Stromal cell of bone marrow (primary cell): Measurements from ENCODE around the gene SSH2.
"Not testable (repeated sequence)": the region's sequence is repeated elsewhere in the genome, so short reads cannot be mapped to it uniquely, and the experiment has no call there.

Experiments
- DNase-seq: peaks from one replicate; pipeline ENCODE4 v3.0.0-alpha.2; 2012; ENCODE audit warnings: low read depth

The SSH2 gene

DNA sequence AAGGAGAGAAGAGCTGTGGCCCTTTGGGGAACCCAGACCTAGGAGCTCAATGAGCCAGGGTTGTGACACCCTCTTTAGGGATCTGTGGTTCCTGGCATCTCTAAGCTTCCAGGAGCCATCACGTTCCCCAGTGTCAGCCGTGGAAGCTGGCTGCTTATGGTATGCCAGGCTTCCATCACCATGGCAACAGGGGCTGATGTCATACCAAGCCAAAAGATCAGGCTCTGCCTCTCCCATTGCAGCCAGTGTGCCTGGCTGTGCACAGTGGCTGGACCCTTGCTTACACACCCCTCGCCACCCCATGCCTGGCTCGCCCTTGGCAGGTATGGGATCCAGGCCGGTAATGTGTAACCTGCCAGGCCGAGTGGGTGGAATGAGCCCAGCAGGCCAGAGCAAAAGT is 91.1 kb downstream of the SSH2 start:
- no peak for DNase-seq

DNA sequence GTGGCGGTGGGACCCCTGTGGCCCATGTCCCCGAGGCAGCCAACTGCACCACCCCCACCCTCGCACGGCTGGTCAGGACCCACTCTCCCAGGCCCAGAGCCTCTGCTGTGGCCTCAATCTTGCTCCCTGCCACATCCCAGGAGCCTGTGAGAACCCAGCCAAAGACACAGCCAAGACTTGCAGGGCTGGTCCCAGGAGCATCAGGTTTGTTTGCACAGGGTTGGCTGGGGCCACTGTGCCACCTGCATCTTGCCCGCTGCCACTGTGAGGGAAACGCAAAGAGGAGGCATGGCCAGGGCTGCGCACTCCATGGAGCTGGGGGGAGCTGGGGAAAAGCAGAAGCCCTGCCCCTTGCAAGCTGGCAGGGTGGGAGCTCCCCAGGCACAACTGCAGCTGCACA is 92.5 kb downstream of the SSH2 start:
- no peak for DNase-seq

DNA sequence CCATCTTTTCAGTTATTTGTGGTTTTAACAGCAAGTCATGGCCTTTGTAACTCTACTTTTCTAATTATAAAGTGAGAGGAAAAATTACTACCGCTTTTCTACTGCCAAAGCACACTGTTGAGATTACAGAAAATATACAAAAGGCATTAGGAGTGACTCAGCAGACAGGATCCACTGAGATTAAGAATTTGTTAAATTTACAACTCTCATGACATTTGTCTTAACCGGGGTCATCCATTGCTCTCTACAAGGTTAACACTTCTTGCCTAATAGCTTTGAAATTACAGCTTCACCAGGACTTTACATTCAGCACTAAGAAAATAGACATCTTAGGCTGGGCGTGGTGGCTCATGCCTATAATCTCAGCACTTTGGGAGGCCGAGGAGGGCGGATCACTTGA is 93.4 kb downstream of the SSH2 start:
- no peak for DNase-seq

DNA sequence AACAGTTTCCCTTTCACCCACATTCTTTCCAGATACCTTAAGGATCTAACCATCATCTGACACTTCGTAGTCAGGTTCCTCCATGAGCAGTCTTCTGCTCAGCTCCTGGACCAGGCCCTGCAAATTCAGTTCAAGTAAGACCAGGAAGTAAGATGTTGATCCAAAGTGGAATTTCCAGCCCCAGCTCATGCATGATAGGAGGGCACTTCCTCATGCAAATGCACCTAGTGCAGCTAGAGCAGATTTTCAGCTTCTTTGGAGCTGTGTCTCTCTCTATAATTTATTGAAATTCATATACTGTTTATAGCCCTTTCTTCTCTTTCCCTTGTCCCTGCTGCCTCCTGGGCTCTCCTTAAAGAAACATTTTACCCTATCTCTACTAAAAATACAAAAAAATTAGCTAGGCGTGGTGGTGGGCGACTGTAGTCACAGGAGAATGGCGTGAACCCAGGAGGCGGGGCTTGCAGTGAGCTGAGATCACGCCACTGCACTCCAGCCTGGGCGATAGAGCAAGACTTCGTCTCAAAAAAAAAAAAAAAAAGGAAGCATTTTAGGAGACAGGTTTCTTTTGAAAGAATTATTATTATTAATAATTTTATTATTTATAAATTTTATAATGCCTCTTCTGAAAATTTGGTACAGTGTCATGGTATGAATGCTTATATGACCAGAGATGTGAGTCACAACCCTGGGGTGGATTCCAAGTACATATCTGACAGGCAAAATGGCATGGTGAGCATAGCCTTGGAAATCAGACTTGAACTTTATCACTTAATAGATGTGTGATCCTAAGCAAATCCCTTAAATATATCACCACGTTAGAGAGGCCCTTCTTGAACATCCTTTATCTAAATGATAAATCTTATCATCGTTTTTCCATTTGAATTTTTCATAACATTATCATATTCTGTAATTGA is 94.3 kb downstream of the SSH2 start:
- no peak for DNase-seq

DNA sequence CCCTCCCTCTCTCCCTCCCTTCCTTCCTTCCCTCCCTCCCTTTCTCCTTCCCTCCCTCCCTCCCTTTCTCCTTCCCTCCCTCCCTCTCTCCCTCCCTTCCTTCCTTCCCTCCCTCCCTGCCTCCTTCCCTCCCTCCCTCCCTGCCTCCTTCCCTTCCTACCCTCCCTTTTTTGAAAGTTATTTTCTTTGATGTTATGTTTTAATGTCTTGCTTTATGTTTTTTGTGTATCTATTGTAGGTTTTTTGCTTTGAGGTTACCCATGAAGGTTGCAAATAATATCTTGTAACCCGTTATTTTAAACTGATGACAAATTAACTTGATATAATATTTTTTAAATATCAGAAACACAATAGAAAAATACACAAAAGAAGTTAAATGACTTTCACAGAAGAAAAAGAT is 96.2 kb downstream of the SSH2 start:
- no peak for DNase-seq

DNA sequence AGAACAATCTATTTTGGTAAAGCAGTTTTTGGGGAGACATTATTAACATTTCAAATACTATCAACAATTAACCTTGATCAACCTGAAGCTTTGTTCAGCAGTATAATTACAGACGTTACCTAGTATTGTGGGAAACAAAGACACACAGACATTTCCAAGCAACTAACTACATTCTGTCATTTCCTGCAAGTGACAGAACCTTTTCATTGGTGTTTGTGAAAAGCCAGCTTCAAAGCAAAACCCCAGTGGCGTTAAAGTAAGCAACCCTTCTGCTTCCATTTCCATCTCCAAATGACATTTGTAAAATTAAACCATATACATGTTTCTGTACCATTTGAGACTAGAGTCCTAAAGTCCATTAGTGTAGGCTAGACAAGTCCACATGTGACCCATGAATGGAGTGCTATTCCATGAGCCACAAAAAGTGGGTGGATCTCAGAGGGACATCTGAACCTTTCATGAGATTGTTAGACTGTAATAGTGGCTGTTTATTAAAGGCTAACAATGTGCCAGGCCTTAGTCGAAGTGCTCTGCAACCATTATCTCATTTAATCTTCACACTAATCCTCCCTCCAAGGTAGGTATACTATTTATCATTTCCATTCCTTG is 101.2 kb downstream of the SSH2 start:
- no peak for DNase-seq

DNA sequence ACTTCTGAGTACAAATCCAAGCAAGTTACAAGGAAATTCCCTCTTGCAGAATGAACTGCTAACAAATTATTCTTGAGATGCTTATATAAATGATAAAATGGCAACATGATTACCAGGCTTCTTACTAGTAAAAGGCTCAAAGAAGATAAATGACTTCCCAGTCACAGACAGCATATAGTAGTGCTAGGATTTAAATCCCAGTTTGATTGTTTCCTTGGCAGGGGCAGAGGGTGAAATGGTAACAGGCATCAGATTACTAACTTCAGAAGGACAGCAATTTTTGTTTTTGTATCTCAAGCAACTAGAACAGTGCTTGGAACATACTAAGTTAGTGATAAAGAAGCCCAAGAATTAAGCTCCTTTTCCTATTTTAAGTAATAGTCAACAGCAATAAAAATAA is 102.8 kb downstream of the SSH2 start:
- no peak for DNase-seq

DNA sequence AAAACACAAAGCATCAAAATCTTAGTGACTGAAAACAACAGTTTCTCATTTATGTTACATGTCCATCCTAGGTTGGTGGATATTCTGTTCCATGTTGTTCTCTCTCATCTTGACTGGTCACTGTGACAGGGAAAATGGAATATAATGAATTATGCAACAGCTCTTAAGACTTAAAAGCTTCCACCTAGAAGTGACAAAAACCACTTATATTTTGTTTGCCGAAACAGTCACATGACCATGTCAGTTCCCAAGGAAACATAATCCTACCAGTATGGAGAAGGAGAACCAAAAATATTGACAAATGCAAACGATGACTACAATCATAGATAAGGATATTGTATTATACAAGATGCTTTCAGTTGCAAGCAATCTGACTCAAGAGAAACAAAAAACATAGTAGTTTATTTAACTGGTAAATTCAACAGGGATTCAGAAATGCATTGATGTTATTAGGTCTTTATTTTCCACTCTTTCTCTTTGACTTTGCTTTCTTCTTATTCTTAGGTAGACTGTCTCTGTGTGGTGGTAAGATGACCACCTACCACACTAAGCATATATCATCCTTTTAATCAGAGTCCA is 103.8 kb downstream of the SSH2 start:
- DNase-seq: no peak

DNA sequence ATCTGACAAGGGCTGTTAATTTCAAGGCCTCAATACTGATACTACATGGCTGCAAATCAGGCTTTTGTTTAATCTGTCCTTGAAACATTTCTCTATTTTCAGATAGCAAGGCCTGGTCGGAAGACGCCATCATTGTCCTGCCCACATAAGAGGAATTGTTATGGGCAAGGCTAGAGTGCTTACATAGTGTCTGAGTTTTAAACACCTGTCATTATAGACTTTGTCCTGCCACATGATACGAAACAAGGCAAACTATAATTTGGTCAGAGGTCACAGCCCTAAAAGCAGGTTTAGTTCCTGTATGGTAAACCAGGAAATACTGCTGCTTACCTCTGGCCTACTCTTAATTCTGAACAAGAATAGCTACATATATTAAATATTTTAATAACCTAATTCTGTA is 104.4 kb downstream of the SSH2 start:
- DNase-seq: no peak

DNA sequence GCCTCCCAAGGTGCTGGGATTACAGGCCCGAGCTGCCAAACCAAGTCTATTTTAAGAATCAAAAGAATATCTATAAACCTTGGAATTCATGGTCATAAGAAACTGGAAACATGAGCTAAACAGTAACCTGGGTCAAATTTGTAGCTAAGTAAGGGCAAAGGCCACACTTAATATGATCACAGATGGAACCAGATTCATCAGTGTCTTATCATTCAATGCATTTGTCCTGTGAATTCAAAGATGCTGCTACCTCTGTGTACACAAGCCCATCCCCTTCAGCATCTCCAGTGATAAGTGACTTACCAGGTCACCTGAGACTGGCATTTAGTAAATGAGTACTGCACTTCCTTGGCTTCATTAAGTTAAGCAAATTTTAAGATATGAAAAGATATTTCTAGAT is 108.1 kb downstream of the SSH2 start:
- DNase-seq: no peak

DNA sequence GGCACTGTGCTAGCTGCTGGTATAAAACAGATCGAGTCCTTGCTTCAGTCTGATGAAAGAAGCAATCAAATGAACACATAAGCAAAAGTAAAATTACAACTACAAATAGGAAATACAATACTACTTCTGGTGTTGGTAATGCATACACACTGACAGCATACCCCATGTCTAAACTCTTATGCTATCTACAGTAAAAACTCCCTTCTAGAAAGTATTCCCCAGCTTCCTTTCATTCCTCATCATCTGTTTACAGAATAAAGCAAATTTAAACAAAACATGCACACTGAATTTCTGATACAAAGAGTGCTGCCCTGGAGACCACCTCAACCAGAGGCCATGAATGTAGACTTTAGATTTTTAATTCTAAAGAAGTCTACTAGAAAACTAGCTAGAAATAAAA is 109.6 kb downstream of the SSH2 start:
- no peak for DNase-seq

DNA sequence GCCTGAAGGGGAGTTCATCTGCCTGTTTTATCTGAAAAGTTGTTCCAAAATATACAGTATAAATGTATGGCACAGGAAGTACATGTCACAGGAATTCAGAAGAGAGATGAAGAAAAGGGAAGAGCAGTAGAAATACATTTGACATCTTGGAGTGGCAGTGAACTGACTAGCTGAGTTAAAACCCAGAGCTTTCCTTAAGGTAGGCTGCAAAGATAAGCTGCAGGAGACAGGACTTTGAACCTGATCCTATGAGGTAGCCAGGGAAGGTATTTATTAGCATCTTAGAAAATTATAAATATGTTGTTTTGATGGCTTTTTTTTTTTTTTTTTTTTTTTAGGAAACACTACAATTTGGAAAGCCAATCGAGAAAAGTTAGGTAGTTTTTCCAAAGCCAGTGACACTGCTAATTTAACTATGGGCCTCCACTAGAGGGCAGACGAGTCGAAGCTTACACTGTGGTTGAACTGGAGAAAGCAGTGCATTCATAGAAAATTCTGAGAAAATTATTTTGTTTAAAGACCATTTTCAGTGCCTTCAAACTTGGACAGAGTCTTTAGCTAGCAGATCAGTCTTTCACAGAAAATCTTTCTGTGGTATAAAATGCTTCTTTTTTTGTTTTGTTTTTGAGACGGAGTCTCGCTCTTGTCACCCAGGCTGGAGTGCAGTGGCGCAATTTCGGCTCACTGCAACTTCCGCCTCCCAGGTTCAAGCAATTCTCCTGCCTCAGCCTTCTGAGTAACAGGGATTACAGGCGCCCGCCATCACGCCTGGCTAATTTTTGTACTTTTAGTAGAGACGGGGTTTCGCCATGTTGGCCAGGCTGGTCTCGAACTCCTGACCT is 122.3 kb downstream of the SSH2 start:
- peak; percentile 59 for DNase-seq

DNA sequence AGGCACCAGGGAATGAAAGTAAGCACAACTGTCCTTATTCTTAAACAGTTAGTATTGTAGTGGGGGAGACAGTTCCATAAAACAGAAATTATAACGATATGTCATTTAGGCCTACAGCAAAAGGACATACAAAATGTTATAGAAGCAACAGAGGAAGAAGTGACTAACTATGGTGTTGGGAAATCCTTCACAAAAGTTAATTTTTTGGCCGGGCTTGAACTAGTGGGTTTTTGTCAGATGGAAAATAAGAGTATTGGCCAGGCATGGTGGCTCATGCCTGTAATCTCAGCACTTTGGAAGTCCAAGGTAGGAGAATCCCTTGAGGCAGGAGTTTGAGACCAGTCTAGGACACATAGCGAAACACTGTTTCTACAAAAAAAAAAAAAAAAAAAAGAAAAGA is 127.8 kb downstream of the SSH2 start:
- no peak for DNase-seq

DNA sequence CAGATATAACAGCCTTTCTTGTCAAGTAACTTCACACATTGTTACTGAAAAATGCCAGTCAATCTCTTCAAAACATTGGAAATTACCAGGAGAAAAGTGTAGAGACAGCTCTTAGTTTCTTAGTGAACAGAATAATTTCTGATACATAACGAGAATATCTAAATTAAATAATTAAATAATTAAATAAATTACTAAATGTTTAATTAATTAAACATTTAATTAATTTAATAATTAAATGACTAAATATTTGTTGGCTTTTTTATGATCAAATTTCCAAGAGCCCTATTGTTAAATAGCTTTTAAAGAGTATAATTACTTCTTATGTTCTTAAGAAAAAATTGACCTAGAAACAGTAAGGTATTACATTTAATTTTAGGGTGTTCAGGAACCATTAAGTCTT is 129.6 kb downstream of the SSH2 start:
- no peak for DNase-seq

DNA sequence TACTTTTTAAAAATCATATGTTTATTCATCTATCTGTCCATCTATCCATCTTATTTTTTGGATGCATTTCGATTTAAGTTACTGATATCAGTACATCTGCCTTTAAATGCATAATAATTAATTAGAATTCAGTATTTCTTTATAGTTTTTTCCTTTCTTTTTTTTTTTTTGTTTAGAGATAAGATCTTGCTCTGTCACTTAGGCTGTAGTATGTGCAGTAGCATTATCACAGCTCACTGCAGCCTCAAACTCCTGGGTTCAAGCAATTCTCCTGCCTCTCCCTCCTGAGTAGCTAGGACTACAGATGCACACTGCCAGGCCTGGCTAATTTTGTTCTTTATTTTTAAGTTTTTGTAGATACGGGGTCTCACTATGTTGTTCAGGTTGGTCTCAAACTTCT is 133.4 kb downstream of the SSH2 start:
- no peak for DNase-seq

DNA sequence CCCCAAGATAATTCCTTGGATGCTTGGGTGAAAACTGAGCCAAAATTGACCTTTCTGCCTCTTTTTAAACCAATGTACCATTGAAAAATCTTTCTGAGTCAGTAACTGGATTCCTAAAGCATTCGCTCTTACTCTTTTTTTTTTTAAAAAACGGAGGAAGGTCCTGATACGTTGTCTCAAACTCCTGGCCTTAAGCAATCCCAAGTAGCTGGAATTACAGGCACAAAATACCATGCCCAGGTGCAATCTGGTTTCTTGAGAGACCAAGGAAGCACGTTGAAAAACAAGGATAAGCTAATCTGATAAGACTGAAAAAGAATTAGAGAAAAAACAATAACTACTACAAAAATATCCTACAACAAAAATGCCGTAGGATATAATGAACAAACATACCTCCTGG is 136.5 kb downstream of the SSH2 start:
- no peak for DNase-seq

DNA sequence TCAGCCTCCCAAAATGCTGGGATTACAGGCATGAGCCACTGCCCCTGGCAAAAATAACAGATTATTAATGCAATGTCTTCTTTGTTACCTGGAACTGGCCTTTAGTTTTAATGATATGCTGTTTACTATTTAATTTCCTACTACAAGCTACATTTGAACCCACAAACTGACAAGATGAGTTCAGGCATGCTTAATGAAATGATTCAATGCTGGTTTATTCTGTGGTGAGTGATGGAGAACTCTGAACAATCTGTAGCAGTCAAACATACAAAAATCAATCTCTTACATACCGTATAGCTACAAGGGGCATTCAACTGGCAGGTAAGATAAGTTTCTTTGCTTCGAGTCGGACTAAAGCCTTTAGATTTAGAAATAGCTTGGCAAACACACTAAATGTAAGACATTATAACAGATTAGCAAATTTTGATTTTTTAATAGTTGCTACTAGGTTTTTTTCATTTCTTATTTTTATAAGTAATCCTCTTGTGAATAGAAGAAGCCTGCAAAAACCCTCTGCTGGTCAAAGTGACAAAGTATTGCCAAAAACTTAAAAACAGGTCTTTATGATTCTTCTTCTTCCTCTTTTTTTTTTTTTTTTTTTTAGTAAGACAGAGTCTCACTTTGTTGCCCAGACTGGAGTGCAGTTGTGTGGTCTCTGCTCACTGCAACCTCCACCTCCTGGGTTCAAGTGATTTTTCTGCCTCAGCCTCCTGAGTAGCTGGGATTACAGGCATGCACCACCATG is 138.5 kb downstream of the SSH2 start:
- no peak for DNase-seq

DNA sequence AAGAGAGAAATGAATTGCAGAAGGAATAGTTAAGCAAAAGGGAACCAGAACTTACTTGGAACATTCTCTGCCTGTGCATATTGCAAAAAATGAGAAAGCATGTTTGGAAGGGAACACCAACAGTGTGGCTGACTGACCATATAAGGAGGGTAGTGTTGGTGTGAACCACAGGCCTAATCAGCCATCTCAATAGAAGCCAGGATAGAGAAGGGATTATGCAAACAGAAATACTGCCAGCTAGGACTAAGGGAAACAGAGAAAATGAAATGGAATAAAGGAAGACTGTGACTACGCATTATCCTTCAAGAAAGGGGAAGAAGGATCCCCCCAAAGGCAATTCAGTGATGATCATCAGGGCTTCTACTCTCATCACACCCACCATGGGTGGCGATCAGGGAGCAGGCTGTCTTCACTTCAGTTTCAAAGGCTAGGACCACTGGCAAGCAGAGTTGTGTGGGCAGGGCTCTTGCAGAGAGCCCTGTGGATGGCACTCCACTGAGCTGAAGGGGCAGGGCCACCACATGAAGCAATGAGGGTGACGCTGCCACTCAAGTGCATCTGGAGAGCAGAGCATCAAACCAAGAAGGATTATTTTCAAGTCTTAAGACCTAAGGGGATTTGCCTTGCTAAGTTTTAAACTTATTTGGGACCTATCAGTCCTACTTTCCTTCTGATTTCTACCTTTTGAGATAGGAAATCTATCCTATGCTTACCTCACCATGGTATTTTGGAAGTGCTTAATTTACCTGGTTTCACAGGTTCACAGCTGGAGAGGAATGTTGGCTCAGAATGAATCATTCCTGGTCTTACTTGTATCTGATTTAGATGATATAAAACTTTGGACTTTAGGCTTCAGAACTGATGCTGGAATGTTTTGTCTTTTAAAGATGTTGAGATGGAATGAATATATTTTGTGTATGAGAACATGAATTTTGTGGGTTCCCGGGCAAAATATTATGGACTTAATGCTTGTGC is 140.5 kb downstream of the SSH2 start:
- DNase-seq: peak; percentile 2

DNA sequence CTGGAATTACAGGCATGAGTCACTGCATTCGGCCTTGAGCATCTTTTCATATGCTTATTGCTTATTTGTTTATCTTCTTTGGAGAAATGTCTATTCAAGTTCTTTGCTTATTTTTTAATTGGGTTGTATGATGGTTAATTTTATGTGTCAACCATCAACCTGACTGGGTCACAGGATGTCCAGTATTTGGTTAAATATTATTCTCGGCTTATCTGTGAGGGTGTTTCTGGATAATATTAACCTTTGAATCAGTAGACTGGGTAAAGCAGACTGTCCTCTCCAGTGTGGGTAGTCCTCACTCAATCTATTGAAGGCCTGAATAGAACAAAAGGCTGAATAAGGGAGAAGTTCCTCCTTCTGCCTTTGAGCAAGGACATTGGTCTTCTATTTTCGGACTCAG is 142.0 kb downstream of the SSH2 start:
- DNase-seq: no peak

DNA sequence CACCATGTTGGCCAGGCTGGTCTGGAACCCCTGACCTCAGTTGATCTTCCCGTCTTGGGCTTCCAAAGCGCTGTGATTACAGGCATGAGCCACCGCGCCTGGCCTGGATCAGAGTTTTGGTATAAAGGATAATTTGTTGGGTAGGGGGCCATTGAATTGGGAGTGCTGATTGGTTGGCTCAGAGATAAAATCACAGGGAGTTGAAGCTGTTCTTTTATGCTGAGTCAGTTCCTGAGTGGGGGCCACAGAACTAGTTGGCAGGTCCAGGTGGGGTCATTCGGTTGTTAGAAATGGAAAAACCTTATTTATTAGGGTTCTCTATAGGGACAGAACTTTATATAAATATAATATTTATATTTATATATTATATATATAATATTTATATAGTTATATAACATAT is 147.1 kb downstream of the SSH2 start:
- no peak for DNase-seq

DNA sequence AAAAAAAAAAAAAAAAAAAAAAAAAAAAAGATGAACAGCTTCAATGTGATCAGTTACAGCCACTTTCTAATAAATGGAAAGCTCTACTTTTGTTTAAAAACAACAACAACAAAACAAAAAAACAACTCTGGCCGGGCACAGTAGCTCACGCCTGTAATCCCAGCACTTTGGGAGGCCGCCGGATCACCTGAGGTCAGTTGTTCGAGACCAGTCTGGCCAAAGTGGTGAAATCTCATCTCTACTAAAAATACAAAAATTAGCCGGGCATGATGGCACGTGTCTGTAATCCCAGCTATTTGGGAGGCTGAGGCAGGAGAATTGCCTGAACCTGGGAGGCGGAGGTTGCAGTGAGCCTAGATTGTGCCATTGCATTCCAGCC is 150.2 kb downstream of the SSH2 start:
- not testable (repeated sequence) for DNase-seq
